K562 (cell line): ENCODE results near the gene SLC25A20. TPM values are rescaled to one million over a fixed set of nuclear protein-coding genes. Genes with fewer than 3 reads are reported as not detected.
A peak's percentile ranks its signal among the peaks of the same experiment; 100 is the strongest.

Source experiments
- ATAC-seq: fragments of 200-7000 bp; cut with Tn5 transposase; 3 replicates; pipeline ENCODE4 v1.9.1; 2020; ENCODE audit warnings: moderate library complexity
- BruUV-seq: library from RNA; stranded (reverse); fragments of 400-500 nt; replicated peaks from 2 replicates; lab custom pipeline; 2021; lab: Mats Ljungman, UMichigan
- CTCF ChIA-PET: fragments of 300-600 bp; formaldehyde crosslinking; extraction: SDS; loops from one replicate; lab custom pipeline; 2021; ENCODE audit warnings: low intra/inter-chr PET ratio; lab: Yijun Ruan, JAX
- POLR2A ChIA-PET: fragments of 300-600, 350-650 bp; sonication (Branson Sonifier 250); formaldehyde crosslinking; extraction: SDS; loops from one replicate; lab custom pipeline; 2021; ENCODE audit warnings: antibody characterized with exemption, inconsistent platforms; lab: Yijun Ruan, JAX
- DNase-seq, 4 experiments: peaks; one replicate each; pipeline versions ENCODE4 v3.0.0 to v3.0.0-alpha.2; 2011 to 2018; ENCODE audit warnings: low spot score in 3 of 4, mixed read lengths in 3 of 4; ENCODE audit errors: extremely low read depth in 1 of 4
- FAIRE-seq: peaks from 2 replicates; lab custom pipeline; 2011; peaks lifted over from hg19 to GRCh38; lab: Jason Lieb, UNC
- H2AFZ ChIP-seq: 2 replicates; pipeline ENCODE4 v1.6.0; 2011; ENCODE audit warnings: low read depth, low read length, control low read depth, inconsistent platforms
- H3K27ac ChIP-seq: fragments of 200-600 bp; 3 replicates; pipeline ENCODE4 v1.8.0; 2011; ENCODE audit warnings: low read depth, mild to moderate bottlenecking, control low read depth, inconsistent platforms, low read length, moderate library complexity, mixed read lengths; ENCODE audit errors: extremely low read depth
- H3K27me3 ChIP-seq, 2 experiments: fragments of 300-600 bp in 1 of 2; 2 replicates in 1 of 2; 3 replicates in 1 of 2; pipeline versions ENCODE4 v1.6.0 to v1.8.0; 2011; ENCODE audit warnings: inconsistent platforms in 2 of 2, low read length in 2 of 2, mild to moderate bottlenecking in 1 of 2, mixed read lengths in 1 of 2, moderate library complexity in 1 of 2; ENCODE audit not compliant: control insufficient read depth in 2 of 2, insufficient read depth in 2 of 2
- H3K36me3 ChIP-seq: fragments of 300-600 bp; 3 replicates; pipeline ENCODE4 v1.8.0; 2011; ENCODE audit warnings: mild to moderate bottlenecking, low read length, inconsistent platforms; ENCODE audit not compliant: control insufficient read depth, insufficient read depth
- H3K4me1 ChIP-seq, 2 experiments: fragments of 200-600 bp in 1 of 2; replicated peaks in 1 of 2; 2 replicates in 1 of 2; 3 replicates in 1 of 2; pipeline versions ENCODE4 v1.5.1 to v1.8.0; 2011; ENCODE audit warnings: inconsistent platforms in 2 of 2, low read length in 2 of 2, mild to moderate bottlenecking in 1 of 2, mixed read lengths in 1 of 2, moderate library complexity in 1 of 2; ENCODE audit not compliant: control insufficient read depth in 2 of 2, insufficient read depth in 2 of 2
- H3K4me2 ChIP-seq: 2 replicates; pipeline ENCODE4 v1.6.1; 2011; ENCODE audit warnings: low read length, control low read depth, inconsistent platforms, mixed read lengths; ENCODE audit not compliant: insufficient read depth
- H3K4me3 ChIP-seq: fragments of 200-600 bp; sonication (generic), shearing (Covaris generic); 2 replicates; pipeline ENCODE4 v1.5.1; 2016; ENCODE audit warnings: control low read depth, inconsistent platforms
- H3K79me2 ChIP-seq: fragments of 200-600 bp; 3 replicates; pipeline ENCODE4 v1.8.0; 2011; ENCODE audit warnings: low read length, inconsistent platforms; ENCODE audit not compliant: control insufficient read depth, insufficient read depth
- H3K9ac ChIP-seq, 2 experiments: 2 replicates each; pipeline versions ENCODE4 v1.6.0 to v1.6.1; 2011; ENCODE audit warnings: low read depth in 2 of 2, low read length in 2 of 2, control low read depth in 1 of 2, inconsistent platforms in 1 of 2, mild to moderate bottlenecking in 1 of 2, mixed read lengths in 1 of 2; ENCODE audit not compliant: insufficient read depth in 1 of 2
- H3K9me1 ChIP-seq: one replicate; pipeline ENCODE4 v1.6.0; 2011; ENCODE audit warnings: inconsistent platforms, mild to moderate bottlenecking, low read length, moderate library complexity; ENCODE audit not compliant: control insufficient read depth, insufficient read depth
- H3K9me3 ChIP-seq: replicated peaks from 2 replicates; pipeline ENCODE4 v1.5.1; 2011; ENCODE audit warnings: low read depth, low read length, inconsistent platforms; ENCODE audit not compliant: control insufficient read depth, insufficient read depth
- H4K20me1 ChIP-seq: replicated peaks from 2 replicates; pipeline ENCODE4 v1.6.1; 2011; ENCODE audit warnings: low read length, inconsistent platforms, mixed read lengths; ENCODE audit not compliant: control insufficient read depth, insufficient read depth
- ARID1B ChIP-seq: fragments of 450-650 bp; IDR thresholded peaks from 2 replicates; pipeline ENCODE4 v1.6.1; 2016; ENCODE audit warnings: antibody characterized with exemption, mild to moderate bottlenecking, inconsistent platforms
- CBFA2T3 ChIP-seq: fragments of 450-650 bp; IDR thresholded peaks from 2 replicates; pipeline ENCODE4 v1.6.1; 2017
- MEIS2 ChIP-seq: fragments of 450-650 bp; IDR thresholded peaks from 2 replicates; pipeline ENCODE4 v1.6.1; 2014; ENCODE audit warnings: mild to moderate bottlenecking; ENCODE audit not compliant: partially characterized antibody
- SAFB ChIP-seq: fragments of 200-400 bp; formaldehyde crosslinking; IDR thresholded peaks from 2 replicates; pipeline ENCODE4 v1.6.1; 2017; ENCODE audit warnings: low read depth, low read length, borderline replicate concordance
- SMARCE1 ChIP-seq: fragments of 450-650 bp; IDR thresholded peaks from 2 replicates; pipeline ENCODE4 v1.7.1; 2016; ENCODE audit warnings: mild to moderate bottlenecking
- STAT5A ChIP-seq: IDR thresholded peaks from 2 replicates; pipeline ENCODE4 v1.6.1; 2012; ENCODE audit warnings: low read length, inconsistent platforms, borderline replicate concordance
- TAL1 ChIP-seq: fragments of 450-650 bp; IDR thresholded peaks from 2 replicates; pipeline ENCODE4 v1.6.1; 2016; ENCODE audit warnings: mild to moderate bottlenecking
- TCF3 ChIP-seq: sonication (generic); formaldehyde crosslinking; IDR thresholded peaks from 2 replicates; pipeline ENCODE4 v1.4.0; 2020; ENCODE audit warnings: mild to moderate bottlenecking, missing genetic modification reagents
- ZNF311 ChIP-seq: fragments of 250-450 bp; sonication (Bioruptor Pico); IDR thresholded peaks from 2 replicates; pipeline ENCODE4 v1.4.0; 2020; ENCODE audit warnings: mild to moderate bottlenecking, moderate library complexity
- ZNF57 ChIP-seq: fragments of 450-650 bp; formaldehyde crosslinking; IDR thresholded peaks from 2 replicates; pipeline ENCODE4 v1.4.0; 2020; ENCODE audit warnings: mild to moderate bottlenecking, moderate library complexity
- WGBS: fragments of 100-300 bp; shearing (Covaris generic); methylation state at CpG from one replicate; pipeline ENCODE4 v1.1.6; 2016; ENCODE audit warnings: low coverage, mixed read lengths; ENCODE audit not compliant: insufficient coverage; ENCODE audit errors: missing lambda C conversion rate; 5-methylcytosine and 5-hydroxymethylcytosine counted together
- in situ Hi-C: fragments of 300-500 bp; cut with MboI; formaldehyde crosslinking; loops from 4 replicates; pipeline ENCODE4 v1.15.0; 2018; ENCODE audit warnings: inconsistent platforms, mixed read lengths
- intact Hi-C: fragments of 100-400 bp; cut with micrococcal nuclease; formaldehyde crosslinking; loops from 2 replicates; pipeline ENCODE4 v1.14.2; 2022
- polyA plus RNA-seq, 8 experiments: library from polyadenylated mRNA; depleted of rRNA in 4 of 8; stranded (reverse) in 5 of 8; unstranded in 3 of 8; fragments of >200 nt; fragmentation: Nextera tagmentation in 2 of 8; fragmentation: Illumina TruSeq in 1 of 8; extraction: Ambion mirVana in 2 of 8; extraction: Trizol in 1 of 8; gene quantifications; 2 replicates each; pipeline versions ENCODE4 v1.2.1 to v1.2.3, GENCODE V29; 2011 to 2014; ENCODE audit warnings: inconsistent platforms in 1 of 8, missing spikeins in 1 of 8
- total RNA-seq, 7 experiments: library from RNA; depleted of rRNA in 6 of 7; stranded (reverse); fragments of >200 nt in 6 of 7; fragmentation: Illumina TruSeq in 2 of 7; extraction: Trizol in 2 of 7; gene quantifications; 2 replicates each; pipeline versions ENCODE4 v1.2.1 to v1.2.3, GENCODE V29; 2011 to 2021; ENCODE audit warnings: low replicate concordance in 1 of 7
- TF ChIP-seq, protein P1 (sequence below), 3 experiments: IDR thresholded peaks in 2 of 3; conservative IDR thresholded peaks in 1 of 3; 2 replicates each; pipeline ENCODE4 v1.5.1; 2011 to 2012; ENCODE audit warnings: low read length in 3 of 3, mild to moderate bottlenecking in 3 of 3, control low read depth in 2 of 3, improper control_type of control experiment in 1 of 3, inconsistent platforms in 1 of 3, low read depth in 1 of 3, mixed read lengths in 1 of 3, moderate library complexity in 1 of 3; ENCODE audit not compliant: insufficient read depth in 2 of 3
- TF ChIP-seq, protein P2 (sequence below): fragments of 250-450 bp; sonication (Bioruptor Pico); IDR thresholded peaks from 2 replicates; pipeline ENCODE4 v1.4.0; 2020; ENCODE audit warnings: mild to moderate bottlenecking, moderate library complexity, borderline replicate concordance

SLC25A20 gene
- total and polyA plus RNA-seq, 9 of the 15 experiments (the other 6 are each of a cell fraction or from before 2014, with no cell fraction given): 14.3 to 48.1 (median 21.6) TPM

DNA sequence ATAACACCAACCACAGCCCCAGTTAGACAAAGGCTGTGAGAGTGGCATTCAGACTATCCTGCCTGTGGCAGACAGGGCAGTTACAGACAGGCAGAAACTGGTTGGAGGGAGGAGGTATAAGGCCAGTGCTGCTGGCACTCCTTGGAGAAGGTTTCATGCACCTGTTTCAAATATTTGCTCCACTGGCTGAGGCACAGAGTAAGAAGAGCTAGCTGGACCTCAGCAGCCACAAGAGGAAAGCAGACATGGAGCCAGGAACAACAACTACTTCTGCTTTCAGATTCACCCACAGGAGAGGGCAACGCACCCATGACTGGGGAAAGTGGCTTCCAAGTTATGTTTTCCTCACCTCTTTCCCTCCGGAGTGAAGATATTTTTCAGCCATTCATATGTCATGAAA lies 39.5 kb downstream of the SLC25A20 start:
- no peak for FAIRE-seq
- H3K4me1 ChIP-seq: peaks cover 4 to 9% of the 10 kb centered on the region in 2 experiments; a peak in 3 of 5 replicates
- no peak overlapping the region for H3K27ac ChIP-seq
- no peaks in the 10 kb centered on the region for H3K9me3 ChIP-seq
- H2AFZ ChIP-seq: no peak overlapping the region
- no peaks in the 10 kb centered on the region for H3K27me3 ChIP-seq
- ChIA-PET CTCF (no interaction called here), POLR2A (no interaction called here)
- H3K9me1 ChIP-seq: no peaks in the 10 kb centered on the region
- no TSS peak for BruUV-seq
- in situ Hi-C loops (no loop called here), intact Hi-C loops (no loop called here)
- H3K4me2 ChIP-seq: no peak overlapping the region
- DNase-seq: no peak
- no peak for ATAC-seq
- H3K9ac ChIP-seq: peak overlapping the region in 1 of 2 experiments; percentile 2; a peak in 1 of 4 replicates
- no peaks in the 10 kb centered on the region for H3K79me2 ChIP-seq
- TF ChIP-seq ZNF311 (CRISPR knock-in tag) (no peak), ZNF57 (no peak)
- TF ChIP-seq, protein P1, sequence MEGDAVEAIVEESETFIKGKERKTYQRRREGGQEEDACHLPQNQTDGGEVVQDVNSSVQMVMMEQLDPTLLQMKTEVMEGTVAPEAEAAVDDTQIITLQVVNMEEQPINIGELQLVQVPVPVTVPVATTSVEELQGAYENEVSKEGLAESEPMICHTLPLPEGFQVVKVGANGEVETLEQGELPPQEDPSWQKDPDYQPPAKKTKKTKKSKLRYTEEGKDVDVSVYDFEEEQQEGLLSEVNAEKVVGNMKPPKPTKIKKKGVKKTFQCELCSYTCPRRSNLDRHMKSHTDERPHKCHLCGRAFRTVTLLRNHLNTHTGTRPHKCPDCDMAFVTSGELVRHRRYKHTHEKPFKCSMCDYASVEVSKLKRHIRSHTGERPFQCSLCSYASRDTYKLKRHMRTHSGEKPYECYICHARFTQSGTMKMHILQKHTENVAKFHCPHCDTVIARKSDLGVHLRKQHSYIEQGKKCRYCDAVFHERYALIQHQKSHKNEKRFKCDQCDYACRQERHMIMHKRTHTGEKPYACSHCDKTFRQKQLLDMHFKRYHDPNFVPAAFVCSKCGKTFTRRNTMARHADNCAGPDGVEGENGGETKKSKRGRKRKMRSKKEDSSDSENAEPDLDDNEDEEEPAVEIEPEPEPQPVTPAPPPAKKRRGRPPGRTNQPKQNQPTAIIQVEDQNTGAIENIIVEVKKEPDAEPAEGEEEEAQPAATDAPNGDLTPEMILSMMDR (IDR thresholded peaks at IDR 0.05 in 2 of 3, conservative IDR thresholded peaks at IDR 0.05 in 1 of 3; ENCODE audit: insufficient read depth in 2 of 3, low read depth in 1 of 3, low read length in 3 of 3): no peak
- TF ChIP-seq, all 486 proteins: peak for 0
- Histone ChIP-seq H3K36me3 (0 out of 3 replicates have a peak, but pooled peaks cover 7% of the 10 kb centered on the region), H4K20me1 (no peaks in the 10 kb centered on the region), H3K4me3 (no peak overlapping the region)
- WGBS: 88% methylated on average over 1 of the region's 2 CpGs

DNA sequence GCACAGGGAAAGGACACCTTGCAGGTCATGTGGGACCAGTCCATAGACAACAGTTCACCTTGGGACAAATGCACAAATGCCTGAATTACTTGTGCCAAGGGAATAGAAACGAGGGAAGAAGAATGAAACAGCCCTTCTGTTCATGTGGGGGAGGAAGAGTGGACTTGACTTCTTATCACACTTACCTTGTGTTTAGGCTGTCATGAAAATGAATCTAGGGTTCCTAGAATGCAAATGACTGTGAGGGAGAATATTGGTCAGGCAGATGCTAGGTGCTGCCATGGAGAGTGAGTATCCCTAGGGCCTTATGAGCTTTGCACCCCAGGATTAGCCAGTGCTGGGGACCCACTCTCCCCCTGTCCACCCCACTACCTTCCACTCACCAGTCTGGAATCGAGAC lies 40.0 kb downstream of the SLC25A20 start:
- BruUV-seq: no TSS peak
- H3K9me1 ChIP-seq: no peaks in the 10 kb centered on the region
- CTCF ChIA-PET: no interaction called here
- peak; percentile 74 for FAIRE-seq
- H3K36me3 ChIP-seq: 0 out of 3 replicates have a peak, but pooled peaks cover 7% of the 10 kb centered on the region
- H3K9me3 ChIP-seq: no peaks in the 10 kb centered on the region
- H3K27me3 ChIP-seq: no peaks in the 10 kb centered on the region
- 15% methylated on average over 2 of the region's 2 CpGs for WGBS
- H4K20me1 ChIP-seq: no peaks in the 10 kb centered on the region
- H3K79me2 ChIP-seq: no peaks in the 10 kb centered on the region
- intact Hi-C loops (no loop called here), in situ Hi-C loops (no loop called here)
- H3K4me3 ChIP-seq: no peak overlapping the region
- POLR2A ChIA-PET: no interaction called here
- peak overlapping the region in 1 of 2 experiments; percentile 23; a peak in 1 of 4 replicates for H3K9ac ChIP-seq
- peak in 3 of 4 experiments; percentile 19 to 39 (median 33) for DNase-seq
- ATAC-seq: peak; percentile 64
- H2AFZ ChIP-seq: no peak overlapping the region
- TF ChIP-seq STAT5A (peak; percentile 54), ARID1B (peak; percentile 69), SMARCE1 (0 out of 2 replicates have a peak, but pooled peaks have one; percentile 48), MEIS2 (peak; percentile 77), CBFA2T3 (peak; percentile 63), TCF3 (CRISPR knock-in tag) (peak; percentile 62), TAL1 (peak; percentile 36; the same call in 1 of the 2 replicates), SAFB (no peak)
- TF ChIP-seq, protein P2, sequence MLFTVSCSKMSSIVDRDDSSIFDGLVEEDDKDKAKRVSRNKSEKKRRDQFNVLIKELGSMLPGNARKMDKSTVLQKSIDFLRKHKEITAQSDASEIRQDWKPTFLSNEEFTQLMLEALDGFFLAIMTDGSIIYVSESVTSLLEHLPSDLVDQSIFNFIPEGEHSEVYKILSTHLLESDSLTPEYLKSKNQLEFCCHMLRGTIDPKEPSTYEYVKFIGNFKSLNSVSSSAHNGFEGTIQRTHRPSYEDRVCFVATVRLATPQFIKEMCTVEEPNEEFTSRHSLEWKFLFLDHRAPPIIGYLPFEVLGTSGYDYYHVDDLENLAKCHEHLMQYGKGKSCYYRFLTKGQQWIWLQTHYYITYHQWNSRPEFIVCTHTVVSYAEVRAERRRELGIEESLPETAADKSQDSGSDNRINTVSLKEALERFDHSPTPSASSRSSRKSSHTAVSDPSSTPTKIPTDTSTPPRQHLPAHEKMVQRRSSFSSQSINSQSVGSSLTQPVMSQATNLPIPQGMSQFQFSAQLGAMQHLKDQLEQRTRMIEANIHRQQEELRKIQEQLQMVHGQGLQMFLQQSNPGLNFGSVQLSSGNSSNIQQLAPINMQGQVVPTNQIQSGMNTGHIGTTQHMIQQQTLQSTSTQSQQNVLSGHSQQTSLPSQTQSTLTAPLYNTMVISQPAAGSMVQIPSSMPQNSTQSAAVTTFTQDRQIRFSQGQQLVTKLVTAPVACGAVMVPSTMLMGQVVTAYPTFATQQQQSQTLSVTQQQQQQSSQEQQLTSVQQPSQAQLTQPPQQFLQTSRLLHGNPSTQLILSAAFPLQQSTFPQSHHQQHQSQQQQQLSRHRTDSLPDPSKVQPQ: no peak
- peaks cover 4 to 9% of the 10 kb centered on the region in 2 experiments; a peak in 3 of 5 replicates for H3K4me1 ChIP-seq
- H3K4me2 ChIP-seq: no peak overlapping the region
- no peak overlapping the region for H3K27ac ChIP-seq
